ENCODE data around the gene CYP11A1. TPM values are rescaled to one million over a fixed set of nuclear protein-coding genes. Genes with fewer than 3 reads are reported as not detected.
A peak's percentile ranks its signal among the peaks of the same experiment; 100 is the strongest.

The CYP11A1 gene
- total RNA-seq, 1 donor from 2014 or later, result not detected

GRCh38 chr15:74304431-74304830, 63.0 kb downstream of the CYP11A1 start:
- peaks cover 14% of the 10 kb centered on the region for H3K9me3 Mint-ChIP-seq (ENCODE audit: unreplicated experiment)
- H3K27ac Mint-ChIP-seq (ENCODE audit: unreplicated experiment), result no peak overlapping the region
- H3K36me3 Mint-ChIP-seq (ENCODE audit: unreplicated experiment), result no peaks in the 10 kb centered on the region
- no peak for DNase-seq
- peak overlapping the region; percentile 36 for H3K4me3 Mint-ChIP-seq (ENCODE audit: unreplicated experiment)
- peaks cover 26% of the 10 kb centered on the region for H3K4me1 Mint-ChIP-seq (ENCODE audit: low read depth, unreplicated experiment)
- TF ChIP-seq CTCF (IDR thresholded peaks at IDR 0.05; ENCODE audit: partially characterized antibody, unreplicated experiment), result no peak
- peaks cover 19% of the 10 kb centered on the region for H3K27me3 Mint-ChIP-seq (ENCODE audit: unreplicated experiment)

- Mint-ChIP-seq H3K9me3 (ENCODE audit: unreplicated experiment) (peaks cover 14% of the 10 kb centered on the region), H3K4me1 (ENCODE audit: low read depth, unreplicated experiment) (peaks cover 24% of the 10 kb centered on the region), H3K4me3 (ENCODE audit: unreplicated experiment) (no peak overlapping the region), H3K27ac (ENCODE audit: unreplicated experiment) (no peak overlapping the region), H3K27me3 (ENCODE audit: unreplicated experiment) (peaks cover 19% of the 10 kb centered on the region), H3K36me3 (ENCODE audit: unreplicated experiment) (no peaks in the 10 kb centered on the region)
- no peak for TF ChIP-seq CTCF (IDR thresholded peaks at IDR 0.05; ENCODE audit: partially characterized antibody, unreplicated experiment)
- no peak for DNase-seq
Measured at GRCh38 chr15:74303741-74304309, 63.6 kb downstream of the CYP11A1 start.

GRCh38 chr15:74302821-74303359, 64.6 kb downstream of the CYP11A1 start:
- Mint-ChIP-seq H3K4me3 (ENCODE audit: unreplicated experiment) (peak overlapping the region; percentile 21), H3K27ac (ENCODE audit: unreplicated experiment) (peak overlapping the region; percentile 64)

GRCh38 chr15:74301583-74302361, 65.7 kb downstream of the CYP11A1 start:
- peaks cover 24% of the 10 kb centered on the region for H3K27me3 Mint-ChIP-seq (ENCODE audit: unreplicated experiment)
- TF ChIP-seq CTCF (IDR thresholded peaks at IDR 0.05; ENCODE audit: partially characterized antibody, unreplicated experiment), result no peak
- no peak overlapping the region for H3K4me3 Mint-ChIP-seq (ENCODE audit: unreplicated experiment)
- peaks cover 14% of the 10 kb centered on the region for H3K9me3 Mint-ChIP-seq (ENCODE audit: unreplicated experiment)
- peaks cover 21% of the 10 kb centered on the region for H3K4me1 Mint-ChIP-seq (ENCODE audit: low read depth, unreplicated experiment)
- H3K27ac Mint-ChIP-seq (ENCODE audit: unreplicated experiment), result no peak overlapping the region
- no peak for DNase-seq
- no peaks in the 10 kb centered on the region for H3K36me3 Mint-ChIP-seq (ENCODE audit: unreplicated experiment)

More at GRCh38 chr15:74302821-74303359, 64.6 kb downstream of the CYP11A1 start:
- H3K36me3 Mint-ChIP-seq (ENCODE audit: unreplicated experiment), result no peaks in the 10 kb centered on the region
- TF ChIP-seq CTCF (IDR thresholded peaks at IDR 0.05; ENCODE audit: partially characterized antibody, unreplicated experiment), result peak; percentile 76
- peaks cover 21% of the 10 kb centered on the region for H3K4me1 Mint-ChIP-seq (ENCODE audit: low read depth, unreplicated experiment)
- H3K27me3 Mint-ChIP-seq (ENCODE audit: unreplicated experiment), result peaks cover 24% of the 10 kb centered on the region
- DNase-seq, result peak; percentile 86
- H3K9me3 Mint-ChIP-seq (ENCODE audit: unreplicated experiment), result peaks cover 14% of the 10 kb centered on the region
